Measurements from ENCODE around the gene PCDHA2. TPM values are rescaled to one million over a fixed set of nuclear protein-coding genes. Genes with fewer than 3 reads are reported as not detected.

PCDHA2 gene
- polyA plus RNA-seq, 3 donors = 0.03 to 0.09 TPM; not detected in 1

DNA sequence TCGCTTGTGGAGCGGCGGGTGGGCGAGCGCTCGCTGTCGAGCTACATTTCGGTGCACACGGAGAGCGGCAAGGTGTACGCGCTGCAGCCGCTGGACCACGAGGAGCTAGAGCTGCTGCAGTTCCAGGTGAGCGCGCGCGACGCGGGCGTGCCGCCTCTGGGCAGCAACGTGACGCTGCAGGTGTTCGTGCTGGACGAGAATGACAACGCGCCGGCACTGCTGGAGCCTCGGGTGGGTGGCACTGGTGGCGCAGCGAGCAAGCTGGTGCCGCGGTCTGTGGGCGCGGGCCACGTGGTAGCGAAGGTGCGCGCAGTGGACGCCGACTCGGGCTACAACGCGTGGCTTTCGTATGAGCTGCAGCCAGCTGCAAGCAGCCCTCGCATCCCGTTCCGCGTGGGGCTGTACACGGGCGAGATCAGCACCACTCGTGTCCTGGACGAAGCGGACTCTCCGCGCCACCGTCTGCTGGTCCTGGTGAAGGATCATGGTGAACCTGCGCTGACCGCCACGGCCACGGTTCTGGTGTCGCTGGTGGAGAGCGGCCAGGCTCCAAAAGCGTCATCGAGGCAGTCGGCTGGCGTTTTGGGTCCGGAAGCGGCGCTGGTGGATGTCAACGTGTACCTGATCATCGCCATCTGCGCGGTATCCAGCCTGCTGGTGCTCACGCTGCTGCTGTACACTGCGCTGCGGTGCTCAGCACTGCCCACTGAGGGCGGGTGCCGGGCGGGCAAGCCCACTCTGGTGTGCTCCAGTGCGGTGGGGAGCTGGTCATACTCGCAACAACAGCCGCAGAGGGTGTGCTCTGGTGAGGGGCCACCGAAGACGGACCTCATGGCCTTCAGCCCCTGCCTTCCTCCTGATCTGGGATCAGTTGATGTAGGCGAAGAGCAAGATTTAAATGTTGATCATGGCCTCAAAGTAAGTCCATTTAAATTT, 48.4 kb downstream of the PCDHA2 start:
- WGBS, 3 donors = 42 to 43% methylated on average over 50 to 87 of the region's 87 CpGs; no CpG with 5 or more reads in 1 of the 3 donors

More for the DNA sequence above, 48.4 kb downstream of the PCDHA2 start:
- H3K27ac ChIP-seq (ENCODE audit: low read depth, low read length) = no peak overlapping the region

Other genes with a start within 250 kb of the PCDHA2 start
- 10 to 100 TPM; 32.4 to 75.8 (median 40.6) TPM for gene EIF4EBP3, start 247.2 kb upstream of the PCDHA2 start, polyA plus RNA-seq
- gene SRA1, start 237.4 kb upstream of the PCDHA2 start, polyA plus RNA-seq = 10 to 100 TPM in 2 of 3 donors, 1 to 10 TPM in 1; 9.6 to 33.1 (median 30.2) TPM
- gene APBB3, start 230.3 kb upstream of the PCDHA2 start, polyA plus RNA-seq = 10 to 100 TPM; 18.5 to 24.3 (median 22.2) TPM
- 10 to 100 TPM; 31.2 to 65.9 (median 43.5) TPM for gene SLC35A4, start 230.0 kb upstream of the PCDHA2 start, polyA plus RNA-seq
- gene CD14, start 161.7 kb upstream of the PCDHA2 start, polyA plus RNA-seq = 100 to 1,000 TPM in 1 of 3 donors, 10 to 100 TPM in 2; 14.1 to 162 (median 73.4) TPM
- 10 to 100 TPM; 12.6 to 18.7 (median 17.5) TPM for gene TMCO6, start 155.4 kb upstream of the PCDHA2 start, polyA plus RNA-seq
- gene NDUFA2, start 147.2 kb upstream of the PCDHA2 start, polyA plus RNA-seq = 100 to 1,000 TPM in 2 of 3 donors, 10 to 100 TPM in 1; 89.9 to 200 (median 187) TPM
- 10 to 100 TPM; 39.8 to 70.2 (median 65.8) TPM for gene IK, start 147.0 kb upstream of the PCDHA2 start, polyA plus RNA-seq
- 10 to 100 TPM; 12.1 to 16.9 (median 15.7) TPM for gene WDR55, start 129.9 kb upstream of the PCDHA2 start, polyA plus RNA-seq
- gene DND1, start 121.3 kb upstream of the PCDHA2 start, polyA plus RNA-seq = 1 to 10 TPM in 1 of 3 donors, under 1 TPM in 2; 0.68 to 1.4 (median 0.79) TPM
- gene HARS1, start 103.5 kb upstream of the PCDHA2 start, polyA plus RNA-seq = 10 to 100 TPM; 34.8 to 46.7 (median 44.6) TPM
- gene HARS2, start 103.4 kb upstream of the PCDHA2 start, polyA plus RNA-seq = 10 to 100 TPM; 12.0 to 14.5 (median 12.1) TPM
- 10 to 100 TPM; 26.8 to 91.7 (median 67.9) TPM for gene ZMAT2, start 94.4 kb upstream of the PCDHA2 start, polyA plus RNA-seq
- gene PCDHA1, start 8.7 kb upstream of the PCDHA2 start, polyA plus RNA-seq = under 1 TPM in 2 of 3 donors, not detected in 1; 0.03 to 0.11 TPM
- under 1 TPM; 0.11 to 0.52 (median 0.12) TPM for gene PCDHA3, start 6.2 kb downstream of the PCDHA2 start, polyA plus RNA-seq
- gene PCDHA4, start 12.2 kb downstream of the PCDHA2 start, polyA plus RNA-seq = 1 to 10 TPM in 1 of 3 donors, under 1 TPM in 2; under 0.01 to 1.7 (median 0.04) TPM
- under 1 TPM; 0.06 to 0.13 (median 0.11) TPM for gene PCDHA5, start 26.8 kb downstream of the PCDHA2 start, polyA plus RNA-seq
- under 1 TPM in 2 of 3 donors, not detected in 1; 0.10 to 0.49 TPM for gene PCDHA6, start 33.1 kb downstream of the PCDHA2 start, polyA plus RNA-seq
- under 1 TPM; 0.10 to 0.22 (median 0.14) TPM for gene PCDHA7, start 39.4 kb downstream of the PCDHA2 start, polyA plus RNA-seq
- gene PCDHA8, start 46.3 kb downstream of the PCDHA2 start, polyA plus RNA-seq = under 1 TPM in 2 of 3 donors, not detected in 1; 0.01 to 0.07 TPM
- under 1 TPM in 1 of 3 donors, not detected in 2; 0.02 TPM for gene PCDHA9, start 53.5 kb downstream of the PCDHA2 start, polyA plus RNA-seq
- gene PCDHA10, start 61.0 kb downstream of the PCDHA2 start, polyA plus RNA-seq = under 1 TPM in 2 of 3 donors, not detected in 1; 0.11 to 0.17 TPM
- under 1 TPM in 2 of 3 donors, not detected in 1; 0.03 to 0.15 TPM for gene PCDHA11, start 74.1 kb downstream of the PCDHA2 start, polyA plus RNA-seq
- gene PCDHA12, start 80.5 kb downstream of the PCDHA2 start, polyA plus RNA-seq = under 1 TPM in 2 of 3 donors, not detected in 1; 0.03 to 0.21 TPM
- gene PCDHA13, start 87.3 kb downstream of the PCDHA2 start, polyA plus RNA-seq = under 1 TPM; 0.11 to 0.25 (median 0.16) TPM
- gene PCDHAC1, start 131.4 kb downstream of the PCDHA2 start, polyA plus RNA-seq = under 1 TPM in 2 of 3 donors, not detected in 1; 0.03 to 0.28 TPM
- gene PCDHAC2, start 171.6 kb downstream of the PCDHA2 start, polyA plus RNA-seq = under 1 TPM; 0.11 to 0.28 (median 0.25) TPM

All from adipose tissue (tissue), 3 donors.